A549 (cell line): ENCODE measurements around the gene FCHO2. TPM values are rescaled to one million over a fixed set of nuclear protein-coding genes. Genes with fewer than 3 reads are reported as not detected.

Source experiments
- ATAC-seq, 2 experiments: fragments of 200-7000 bp in 1 of 2; fragments of >200 bp in 1 of 2; cut with Nextera tagmentation in 1 of 2; cut with Tn5 transposase in 1 of 2; 3 replicates each; pipeline versions ENCODE4 v1.8.0 to v1.9.1; 2018 to 2020; ENCODE audit warnings: mild to moderate bottlenecking in 1 of 2, moderate library complexity in 1 of 2
- CTCF ChIA-PET: fragments of 300-600 bp; sonication (Branson Sonifier 250); formaldehyde crosslinking; extraction: SDS; loops from one replicate; lab custom pipeline; 2021; ENCODE audit warnings: antibody characterized with exemption, inconsistent platforms; lab: Yijun Ruan, JAX
- POLR2A ChIA-PET: fragments of 350-600 bp; formaldehyde crosslinking; extraction: SDS; loops from one replicate; lab custom pipeline; 2021; ENCODE audit warnings: antibody characterized with exemption, inconsistent platforms; lab: Yijun Ruan, JAX
- DNase-seq, 2 experiments: peaks; one replicate each; pipeline versions ENCODE4 v3.0.0 to v3.0.0-alpha.2; 2011 to 2016; ENCODE audit warnings: low read depth in 1 of 2, low spot score in 1 of 2
- FAIRE-seq: peaks from 2 replicates; lab custom pipeline; 2011; peaks lifted over from hg19 to GRCh38; lab: Jason Lieb, UNC
- H3K27ac ChIP-seq, 2 experiments: fragments of >200 bp; sonication (Bioruptor Twin); formaldehyde crosslinking; 3 replicates each; pipeline ENCODE4 v1.5.1; 2016 to 2017
- H3K4me1 ChIP-seq: fragments of >200 bp; sonication (Bioruptor Twin); formaldehyde crosslinking; 3 replicates; pipeline ENCODE4 v1.6.1; 2016
- H3K4me2 ChIP-seq: fragments of >200 bp; sonication (Bioruptor Twin); formaldehyde crosslinking; 3 replicates; pipeline ENCODE4 v1.6.1; 2016
- H3K4me3 ChIP-seq: fragments of >200 bp; sonication (Bioruptor Twin); formaldehyde crosslinking; 3 replicates; pipeline ENCODE4 v1.5.1; 2016
- H3K9me3 ChIP-seq: fragments of >200 bp; sonication (Bioruptor Twin); formaldehyde crosslinking; 3 replicates; pipeline ENCODE4 v1.6.1; 2016
- CHD4 ChIP-seq: fragments of 200-600 bp; sonication (generic); IDR thresholded peaks from 2 replicates; pipeline ENCODE4 v1.6.1; 2016; ENCODE audit warnings: antibody characterized with exemption, mild to moderate bottlenecking, borderline replicate concordance
- EP300 ChIP-seq, 2 experiments: fragments of >200 bp; sonication (Bioruptor Twin); formaldehyde crosslinking; IDR thresholded peaks; 2 replicates in 1 of 2; 3 replicates in 1 of 2; pipeline ENCODE4 v1.6.1; 2016 to 2017
- ESRRA ChIP-seq: fragments of 150-350 bp; IDR thresholded peaks from 2 replicates; pipeline ENCODE4 v1.6.1; 2014; ENCODE audit warnings: mild to moderate bottlenecking, low read length, borderline replicate concordance
- FOSB ChIP-seq: fragments of 250-450 bp; sonication (Bioruptor Pico); IDR thresholded peaks from 2 replicates; pipeline ENCODE4 v1.5.0; 2020; ENCODE audit warnings: mild to moderate bottlenecking, moderate library complexity
- FOXS1 ChIP-seq: fragments of 250-450 bp; sonication (Bioruptor Pico); IDR thresholded peaks from 2 replicates; pipeline ENCODE4 v1.5.0; 2020; ENCODE audit warnings: mild to moderate bottlenecking, moderate library complexity
- GATA3 ChIP-seq: IDR thresholded peaks from 2 replicates; pipeline ENCODE4 v1.6.1; 2012; ENCODE audit warnings: borderline replicate concordance
- HDAC2 ChIP-seq: fragments of 200-600 bp; sonication (generic); IDR thresholded peaks from 2 replicates; pipeline ENCODE4 v1.6.1; 2016
- HOXB13 ChIP-seq: fragments of 250-450 bp; sonication (Bioruptor Pico); IDR thresholded peaks from 2 replicates; pipeline ENCODE4 v1.5.0; 2020; ENCODE audit warnings: low read depth, mild to moderate bottlenecking, moderate library complexity
- JUN ChIP-seq, 2 experiments: fragments of >200 bp; sonication (Bioruptor Twin); formaldehyde crosslinking; IDR thresholded peaks; 2 replicates in 1 of 2; 3 replicates in 1 of 2; pipeline ENCODE4 v1.6.1; 2016 to 2017
- KDM1A ChIP-seq: fragments of 200-600 bp; sonication (generic); IDR thresholded peaks from 2 replicates; pipeline ENCODE4 v1.6.1; 2016; ENCODE audit warnings: low read depth, mild to moderate bottlenecking
- MAFK ChIP-seq: fragments of 450-650 bp; IDR thresholded peaks from 2 replicates; pipeline ENCODE4 v1.6.1; 2014; ENCODE audit not compliant: partially characterized antibody
- NR3C1 ChIP-seq: fragments of >200 bp; sonication (Bioruptor Twin); formaldehyde crosslinking; IDR thresholded peaks from 3 replicates; pipeline ENCODE4 v1.6.1; 2017
- PHF8 ChIP-seq: fragments of 200-600 bp; sonication (generic); IDR thresholded peaks from 2 replicates; pipeline ENCODE4 v1.6.1; 2016; ENCODE audit warnings: low read depth, mild to moderate bottlenecking, antibody characterized with exemption, moderate library complexity, borderline replicate concordance
- POLR2A ChIP-seq: IDR thresholded peaks from 2 replicates; pipeline ENCODE4 v1.6.1; 2012; ENCODE audit warnings: mild to moderate bottlenecking, low read length
- RARB ChIP-seq: fragments of 250-450 bp; sonication (Bioruptor Pico); IDR thresholded peaks from 2 replicates; pipeline ENCODE4 v1.8.0; 2021; ENCODE audit warnings: mild to moderate bottlenecking, moderate library complexity
- RCOR1 ChIP-seq: fragments of 150-350 bp; IDR thresholded peaks from 2 replicates; pipeline ENCODE4 v1.6.1; 2014; ENCODE audit warnings: antibody characterized with exemption, low read length, low read depth
- SREBF2 ChIP-seq: fragments of 450-650 bp; IDR thresholded peaks from 2 replicates; pipeline ENCODE4 v1.6.1; 2014; ENCODE audit warnings: mild to moderate bottlenecking, moderate library complexity
- ZFP36 ChIP-seq: fragments of 450-650 bp; IDR thresholded peaks from 2 replicates; pipeline ENCODE4 v1.6.1; 2014; ENCODE audit warnings: borderline replicate concordance; ENCODE audit not compliant: partially characterized antibody
- WGBS: methylation state at CpG from one replicate; pipeline ENCODE4 v1.1.6; 2017; ENCODE audit errors: missing lambda C conversion rate; 5-methylcytosine and 5-hydroxymethylcytosine counted together
- polyA plus RNA-seq, 4 experiments: library from polyadenylated mRNA; depleted of rRNA in 3 of 4; stranded (reverse); fragments of >200 nt; fragmentation: RNase III in 1 of 4; extraction: RNeasy Plus Mini Kit Qiagen cat#74134 plus additional on column Dnase treatment in 1 of 4; gene quantifications; 2 replicates in 3 of 4; 3 replicates in 1 of 4; pipeline ENCODE4 v1.2.3, GENCODE V29; 2011 to 2017
- TF ChIP-seq, protein P1 (sequence below): fragments of >200 bp; sonication (Bioruptor Twin); formaldehyde crosslinking; IDR thresholded peaks from 2 replicates; pipeline ENCODE4 v1.6.1; 2016
- TF ChIP-seq, protein P2 (sequence below): fragments of 450-650 bp; IDR thresholded peaks from 2 replicates; pipeline ENCODE4 v1.6.1; 2014; ENCODE audit warnings: antibody characterized with exemption
- TF ChIP-seq, protein P3 (sequence below): fragments of 200-600 bp; sonication (generic); IDR thresholded peaks from 2 replicates; pipeline ENCODE4 v1.6.1; 2016; ENCODE audit warnings: antibody characterized with exemption, mild to moderate bottlenecking, moderate library complexity
- TF ChIP-seq, protein P4 (sequence below): fragments of 250-450 bp; sonication (Bioruptor Pico); IDR thresholded peaks from 2 replicates; pipeline ENCODE4 v1.5.0; 2020; ENCODE audit warnings: low read depth, mild to moderate bottlenecking, moderate library complexity

Gene FCHO2
- polyA plus RNA-seq, 2 of the 4 experiments (the other 2 are of a cell fraction), result 9.1 to 14.9 TPM

DNA sequence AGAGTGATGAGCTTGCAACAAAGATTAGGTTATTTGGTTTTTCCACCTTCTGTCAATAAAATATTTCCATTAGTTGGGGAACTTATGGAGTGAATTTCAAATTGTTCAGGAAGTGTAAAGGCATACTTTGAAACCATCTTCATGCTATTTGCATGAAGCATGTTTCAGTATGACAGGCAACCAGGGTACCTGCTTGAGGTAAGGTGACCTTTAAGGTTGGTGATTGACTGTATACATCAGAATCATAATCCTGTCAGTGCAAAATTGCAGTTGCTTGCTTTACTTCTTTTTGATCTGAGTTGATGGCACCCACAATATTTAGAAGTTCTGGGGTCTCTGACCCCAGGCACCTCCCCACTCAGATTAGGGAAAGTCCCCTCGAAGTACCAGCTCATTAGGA lies 138.6 kb downstream of the FCHO2 start:
- POLR2A ChIA-PET, result no interaction called here
- H3K4me2 ChIP-seq, result peak overlapping the region; percentile 17
- no peak for TF ChIP-seq KDM1A
- TF ChIP-seq HOXB13, result no peak
- TF ChIP-seq ZFP36, result no peak
- no peak for TF ChIP-seq SREBF2
- TF ChIP-seq JUN (IDR thresholded peaks at IDR 0.05), result no peak
- TF ChIP-seq POLR2A, result no peak
- TF ChIP-seq RARB (CRISPR knock-in tag), result no peak
- TF ChIP-seq FOXS1 (CRISPR knock-in tag), result no peak
- TF ChIP-seq NR3C1, result no peak
- TF ChIP-seq, protein P1, sequence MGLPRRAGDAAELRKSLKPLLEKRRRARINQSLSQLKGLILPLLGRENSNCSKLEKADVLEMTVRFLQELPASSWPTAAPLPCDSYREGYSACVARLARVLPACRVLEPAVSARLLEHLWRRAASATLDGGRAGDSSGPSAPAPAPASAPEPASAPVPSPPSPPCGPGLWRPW, result no peak
- no peak for TF ChIP-seq FOSB
- TF ChIP-seq CHD4, result no peak
- no peak for TF ChIP-seq RCOR1
- TF ChIP-seq HDAC2, result no peak
- TF ChIP-seq, protein P2, sequence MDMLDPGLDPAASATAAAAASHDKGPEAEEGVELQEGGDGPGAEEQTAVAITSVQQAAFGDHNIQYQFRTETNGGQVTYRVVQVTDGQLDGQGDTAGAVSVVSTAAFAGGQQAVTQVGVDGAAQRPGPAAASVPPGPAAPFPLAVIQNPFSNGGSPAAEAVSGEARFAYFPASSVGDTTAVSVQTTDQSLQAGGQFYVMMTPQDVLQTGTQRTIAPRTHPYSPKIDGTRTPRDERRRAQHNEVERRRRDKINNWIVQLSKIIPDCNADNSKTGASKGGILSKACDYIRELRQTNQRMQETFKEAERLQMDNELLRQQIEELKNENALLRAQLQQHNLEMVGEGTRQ, result no peak
- no peak for TF ChIP-seq EP300 (IDR thresholded peaks at IDR 0.05)
- no peak for TF ChIP-seq PHF8
- TF ChIP-seq, all 56 proteins: peak for 0
- H3K9me3 ChIP-seq, result peaks cover 14% of the 10 kb centered on the region
- H3K27ac ChIP-seq, result no peak overlapping the region
- peaks cover 15% of the 10 kb centered on the region for H3K4me1 ChIP-seq
- H3K4me3 ChIP-seq, result no peak overlapping the region
- ATAC-seq (no peak), FAIRE-seq (no peak), DNase-seq (no peak)
- WGBS, result 95% methylated on average over 1 of the region's 1 CpG
- CTCF ChIA-PET, result interaction anchor here (0.8 to 4.6 kb wide), 3 partner anchors 11 to 441 kb away, joined by 3 to 28 read pairs (median 11); no protein-coding TSS in a partner anchor

DNA sequence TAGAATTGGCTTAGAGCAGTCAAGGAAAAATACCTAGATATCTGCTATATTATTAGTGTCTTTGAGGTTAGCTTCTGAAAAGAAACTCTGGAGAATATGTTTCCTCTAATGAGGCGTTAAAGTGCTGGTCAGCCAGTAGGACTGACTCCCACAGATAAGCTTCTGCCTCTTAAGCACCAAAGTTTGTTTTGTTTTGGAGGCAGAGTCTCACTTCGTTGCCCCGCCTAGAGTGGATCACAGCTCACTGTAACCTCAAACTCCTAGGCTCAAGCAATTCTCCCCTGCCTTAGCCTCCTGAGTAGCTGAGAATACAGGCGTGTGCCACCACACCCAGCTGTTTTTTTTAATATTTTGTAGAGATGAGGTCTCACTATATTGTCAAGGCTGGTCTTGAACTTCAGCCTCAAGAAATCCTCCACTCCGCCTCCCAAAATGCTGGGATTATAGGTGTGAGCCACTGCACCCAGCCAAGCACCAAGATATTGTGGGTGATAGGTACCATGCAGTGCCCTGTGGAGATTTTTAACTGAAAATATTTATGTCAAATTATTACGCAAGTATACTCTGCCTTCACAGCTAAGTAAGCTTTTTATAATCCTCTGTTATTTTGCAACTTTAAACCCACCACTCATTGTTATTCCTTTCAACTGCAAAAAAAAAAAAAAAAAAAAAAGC lies 139.9 kb downstream of the FCHO2 start:
- WGBS, result 96% methylated on average over 6 of the region's 6 CpGs
- no peak for DNase-seq
- TF ChIP-seq ESRRA, result no peak
- no peak for TF ChIP-seq JUN (IDR thresholded peaks at IDR 0.05)
- TF ChIP-seq ZFP36, result no peak
- no peak for TF ChIP-seq GATA3
- TF ChIP-seq, protein P3, sequence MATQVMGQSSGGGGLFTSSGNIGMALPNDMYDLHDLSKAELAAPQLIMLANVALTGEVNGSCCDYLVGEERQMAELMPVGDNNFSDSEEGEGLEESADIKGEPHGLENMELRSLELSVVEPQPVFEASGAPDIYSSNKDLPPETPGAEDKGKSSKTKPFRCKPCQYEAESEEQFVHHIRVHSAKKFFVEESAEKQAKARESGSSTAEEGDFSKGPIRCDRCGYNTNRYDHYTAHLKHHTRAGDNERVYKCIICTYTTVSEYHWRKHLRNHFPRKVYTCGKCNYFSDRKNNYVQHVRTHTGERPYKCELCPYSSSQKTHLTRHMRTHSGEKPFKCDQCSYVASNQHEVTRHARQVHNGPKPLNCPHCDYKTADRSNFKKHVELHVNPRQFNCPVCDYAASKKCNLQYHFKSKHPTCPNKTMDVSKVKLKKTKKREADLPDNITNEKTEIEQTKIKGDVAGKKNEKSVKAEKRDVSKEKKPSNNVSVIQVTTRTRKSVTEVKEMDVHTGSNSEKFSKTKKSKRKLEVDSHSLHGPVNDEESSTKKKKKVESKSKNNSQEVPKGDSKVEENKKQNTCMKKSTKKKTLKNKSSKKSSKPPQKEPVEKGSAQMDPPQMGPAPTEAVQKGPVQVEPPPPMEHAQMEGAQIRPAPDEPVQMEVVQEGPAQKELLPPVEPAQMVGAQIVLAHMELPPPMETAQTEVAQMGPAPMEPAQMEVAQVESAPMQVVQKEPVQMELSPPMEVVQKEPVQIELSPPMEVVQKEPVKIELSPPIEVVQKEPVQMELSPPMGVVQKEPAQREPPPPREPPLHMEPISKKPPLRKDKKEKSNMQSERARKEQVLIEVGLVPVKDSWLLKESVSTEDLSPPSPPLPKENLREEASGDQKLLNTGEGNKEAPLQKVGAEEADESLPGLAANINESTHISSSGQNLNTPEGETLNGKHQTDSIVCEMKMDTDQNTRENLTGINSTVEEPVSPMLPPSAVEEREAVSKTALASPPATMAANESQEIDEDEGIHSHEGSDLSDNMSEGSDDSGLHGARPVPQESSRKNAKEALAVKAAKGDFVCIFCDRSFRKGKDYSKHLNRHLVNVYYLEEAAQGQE, result no peak
- TF ChIP-seq HOXB13, result no peak
- TF ChIP-seq, protein P4, sequence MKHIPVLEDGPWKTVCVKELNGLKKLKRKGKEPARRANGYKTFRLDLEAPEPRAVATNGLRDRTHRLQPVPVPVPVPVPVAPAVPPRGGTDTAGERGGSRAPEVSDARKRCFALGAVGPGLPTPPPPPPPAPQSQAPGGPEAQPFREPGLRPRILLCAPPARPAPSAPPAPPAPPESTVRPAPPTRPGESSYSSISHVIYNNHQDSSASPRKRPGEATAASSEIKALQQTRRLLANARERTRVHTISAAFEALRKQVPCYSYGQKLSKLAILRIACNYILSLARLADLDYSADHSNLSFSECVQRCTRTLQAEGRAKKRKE (CRISPR knock-in tag), result no peak
- no peak for TF ChIP-seq MAFK
- TF ChIP-seq, protein P2, result no peak
- CTCF ChIA-PET, result interaction anchor here (1.2 to 4.6 kb wide), 3 partner anchors 12 to 106 kb away, joined by 9 to 28 read pairs (median 11); no protein-coding TSS in a partner anchor
- Histone ChIP-seq H3K4me1 (peaks cover 15% of the 10 kb centered on the region), H3K27ac (no peak overlapping the region), H3K4me2 (no peak overlapping the region), H3K9me3 (peaks cover 14% of the 10 kb centered on the region), H3K4me3 (no peak overlapping the region)
- POLR2A ChIA-PET, result interaction anchor here (0.7 kb wide), 1 partner anchor 336 kb away, joined by 5 read pairs; no protein-coding TSS in a partner anchor
- no peak for ATAC-seq
- no peak for FAIRE-seq
